NCI-H2107 (cell line): Measurements from ENCODE around the gene CPVL.

Experiments
- DNase-seq: peaks from one replicate; lab custom pipeline; 2025; lab: John Stamatoyannopoulos, UW

The CPVL gene

GRCh38 chr7:29154076-29154475, 7.7 kb upstream of the CPVL start:
- DNase-seq = no peak

GRCh38 chr7:29150856-29151255, 4.5 kb upstream of the CPVL start:
- no peak for DNase-seq

GRCh38 chr7:29149036-29149435, 2.7 kb upstream of the CPVL start:
- no peak for DNase-seq

GRCh38 chr7:29147821-29148220, 1.5 kb upstream of the CPVL start:
- DNase-seq = no peak

- no peak for DNase-seq
Observed at GRCh38 chr7:29146888-29147609, 712 bp upstream of the CPVL start.

- no peak for DNase-seq
Observed at GRCh38 chr7:29145553-29146056, 732 bp downstream of the CPVL start.

- DNase-seq = no peak
Observed at GRCh38 chr7:29143751-29144150, 2.6 kb downstream of the CPVL start.

GRCh38 chr7:29142021-29142727, 4.2 kb downstream of the CPVL start:
- DNase-seq = no peak

- DNase-seq = no peak
Observed at GRCh38 chr7:29140873-29141468, 5.4 kb downstream of the CPVL start.

- DNase-seq = no peak
Observed at GRCh38 chr7:29139796-29140195, 6.5 kb downstream of the CPVL start.

GRCh38 chr7:29139191-29139590, 7.1 kb downstream of the CPVL start:
- DNase-seq = no peak

- DNase-seq = no peak
Observed at GRCh38 chr7:29138588-29138987, 7.7 kb downstream of the CPVL start.

GRCh38 chr7:29135846-29136245, 10.5 kb downstream of the CPVL start:
- DNase-seq = no peak

- DNase-seq = no peak
Observed at GRCh38 chr7:29132980-29133379, 13.4 kb downstream of the CPVL start.

GRCh38 chr7:29131678-29132077, 14.7 kb downstream of the CPVL start:
- DNase-seq = no peak

GRCh38 chr7:29130096-29130495, 16.2 kb downstream of the CPVL start:
- no peak for DNase-seq

GRCh38 chr7:29127527-29127926, 18.8 kb downstream of the CPVL start:
- DNase-seq = no peak

- DNase-seq = no peak
Observed at GRCh38 chr7:29126804-29127203, 19.5 kb downstream of the CPVL start.

- no peak for DNase-seq
Observed at GRCh38 chr7:29123626-29124190, 22.6 kb downstream of the CPVL start.

GRCh38 chr7:29122759-29123158, 23.6 kb downstream of the CPVL start:
- no peak for DNase-seq

GRCh38 chr7:29122081-29122480, 24.3 kb downstream of the CPVL start:
- no peak for DNase-seq

- DNase-seq = no peak
Observed at GRCh38 chr7:29120955-29121354, 25.4 kb downstream of the CPVL start.

- DNase-seq = no peak
Observed at GRCh38 chr7:29119538-29119937, 26.8 kb downstream of the CPVL start.
